HG03460 (cell line): ENCODE data around the gene MSMP.

ENCODE experiments used
- ATAC-seq: cut with Tn5 transposase; IDR thresholded peaks from one replicate; pipeline ENCODE4 v1.9.1; 2021; ENCODE audit not compliant: unreplicated experiment

The MSMP gene

DNA sequence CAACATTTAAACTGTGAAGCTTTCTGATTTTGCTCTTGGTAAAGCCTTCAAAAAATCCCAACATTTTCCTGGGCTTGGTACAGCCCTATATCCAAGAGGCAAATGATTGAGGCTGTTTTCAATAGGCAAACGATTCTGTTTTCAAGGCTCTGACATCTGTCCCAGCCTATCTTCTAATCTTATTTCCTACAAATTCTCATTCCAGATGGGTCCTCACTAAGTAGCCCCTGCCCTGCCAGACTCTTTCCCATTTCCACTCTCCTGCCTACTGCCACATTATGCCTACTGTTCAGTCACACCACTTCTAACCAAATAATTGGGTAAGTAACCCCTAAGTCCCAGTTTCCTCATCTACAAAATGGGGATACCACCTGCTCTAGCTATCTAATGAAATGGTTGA, 8.5 kb downstream of the MSMP start:
- ATAC-seq = no peak

DNA sequence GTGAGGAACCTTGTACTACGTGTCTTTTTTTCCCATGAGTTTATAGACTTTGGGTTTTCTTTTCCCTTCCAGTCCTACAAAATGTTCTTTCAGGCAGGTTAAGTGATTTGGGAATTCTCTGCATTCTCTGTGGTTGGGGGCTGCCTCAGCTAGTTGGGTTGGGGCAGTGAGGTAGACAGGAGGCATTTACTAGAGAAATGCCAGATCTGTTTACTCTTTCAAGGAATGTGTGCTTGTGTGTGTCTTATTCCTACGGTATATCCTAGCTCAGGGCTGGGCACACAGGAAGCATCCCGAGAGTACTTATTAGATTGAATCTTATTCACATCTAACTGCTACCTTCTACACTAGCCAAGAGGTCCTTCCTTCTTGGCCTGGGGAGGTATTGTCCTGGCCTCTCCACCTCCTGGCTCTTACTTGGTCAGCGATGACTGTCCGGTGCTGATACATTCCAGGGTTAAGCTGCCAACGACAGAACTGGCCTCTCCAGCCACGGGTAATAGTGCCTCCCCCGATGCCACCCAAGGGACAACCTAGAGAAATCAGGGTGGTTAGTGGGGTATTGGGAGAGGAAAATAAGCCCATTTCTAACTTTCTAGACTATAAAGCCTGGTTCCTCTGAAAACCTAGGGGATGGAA, 10.1 kb downstream of the MSMP start:
- ATAC-seq = no peak

DNA sequence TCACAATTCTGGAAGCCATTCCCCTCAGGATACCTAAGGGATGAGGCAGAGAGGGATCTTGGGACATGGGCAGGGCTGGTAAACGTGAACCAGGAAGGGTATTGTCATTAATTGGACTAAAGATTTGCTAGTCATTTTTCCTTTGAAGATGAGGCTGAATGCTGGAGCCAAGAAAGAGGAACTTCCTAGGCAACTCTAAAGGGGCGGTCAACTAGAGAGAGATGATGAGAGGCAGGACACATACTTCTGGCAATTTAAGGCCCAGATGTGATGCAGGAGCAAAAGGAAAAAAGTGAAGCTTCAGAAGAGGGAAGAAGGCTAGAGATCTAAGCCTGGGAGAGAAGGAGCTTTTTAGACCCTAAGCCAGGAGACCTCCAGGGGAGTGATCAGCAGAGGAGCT, 10.6 kb downstream of the MSMP start:
- ATAC-seq = no peak

DNA sequence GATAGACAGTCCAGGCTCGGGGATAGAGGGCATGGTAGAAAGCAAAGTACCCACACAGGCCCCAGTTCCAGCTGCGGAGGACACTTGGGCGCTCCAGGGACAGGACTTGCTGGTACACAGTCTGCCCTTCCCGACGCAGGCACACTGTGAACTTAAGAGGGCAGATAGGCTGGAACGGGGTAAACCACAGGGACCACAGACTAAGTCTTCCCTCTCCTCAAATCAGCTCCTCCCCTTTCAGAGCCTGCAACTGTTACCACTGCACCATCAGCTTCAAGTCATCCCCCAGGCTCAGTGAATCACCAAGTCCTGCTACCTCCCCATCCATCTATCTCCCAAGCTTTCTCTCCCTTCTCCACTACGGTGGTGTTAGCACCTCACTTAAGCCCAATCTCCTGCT, 12.3 kb downstream of the MSMP start:
- ATAC-seq = no peak

DNA sequence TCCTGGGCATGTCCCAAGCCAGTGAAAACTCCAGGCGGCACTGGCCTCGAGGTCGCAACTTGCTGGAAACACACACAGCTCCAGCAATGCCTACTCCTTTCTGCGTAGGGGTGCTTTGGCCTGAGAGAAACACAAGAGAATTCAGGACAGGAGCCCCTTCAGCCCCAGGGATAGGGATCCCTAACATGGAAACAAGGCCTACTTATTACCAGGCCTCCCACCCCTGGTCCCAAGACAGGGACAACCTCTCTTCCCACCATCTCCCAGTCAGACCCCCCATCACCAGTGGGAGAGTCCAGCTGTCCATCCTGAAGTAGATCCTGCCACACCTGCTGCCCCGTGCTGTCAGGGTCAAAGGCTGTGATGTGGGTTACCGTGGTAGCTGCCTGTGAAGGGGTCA, 13.8 kb downstream of the MSMP start:
- ATAC-seq = no peak

DNA sequence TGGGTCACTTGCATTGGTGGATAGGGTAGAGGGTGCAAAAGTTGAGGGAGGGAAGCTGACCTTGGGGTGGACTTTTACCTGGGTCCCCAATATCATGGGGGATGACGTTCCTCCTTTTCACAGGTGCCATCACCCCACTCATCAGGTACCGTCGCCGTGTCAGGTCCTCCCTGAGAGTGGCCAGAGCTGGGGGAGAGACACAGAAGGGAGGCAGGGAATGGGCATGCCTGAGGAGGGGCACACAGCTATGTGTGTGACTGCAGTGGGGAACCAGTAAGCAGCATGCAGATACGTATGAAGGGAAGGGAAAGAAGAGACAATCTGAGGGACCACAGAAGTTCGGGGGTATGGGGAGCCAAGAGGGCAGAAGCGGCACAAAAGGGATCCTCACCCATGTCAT, 15.2 kb downstream of the MSMP start:
- ATAC-seq = no peak

DNA sequence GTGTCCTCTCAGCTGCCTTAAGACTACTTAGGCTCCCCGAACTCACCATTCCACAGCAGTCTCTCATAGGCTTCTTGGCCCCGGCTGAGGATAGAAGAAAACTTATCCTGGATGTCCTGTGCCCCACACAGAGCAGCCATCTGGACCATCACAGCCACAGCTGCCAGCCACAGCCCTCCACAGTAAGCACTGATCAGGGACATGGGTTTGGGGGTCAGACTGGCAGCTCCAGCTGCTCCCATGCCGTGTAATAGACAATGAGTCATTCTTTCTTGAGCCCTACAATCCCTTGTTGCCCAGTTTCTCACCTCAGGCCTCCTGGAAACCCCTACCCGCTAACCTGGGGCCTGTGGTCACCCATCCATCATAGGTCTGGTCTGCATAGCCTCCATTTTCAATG, 15.9 kb downstream of the MSMP start:
- ATAC-seq = no peak

DNA sequence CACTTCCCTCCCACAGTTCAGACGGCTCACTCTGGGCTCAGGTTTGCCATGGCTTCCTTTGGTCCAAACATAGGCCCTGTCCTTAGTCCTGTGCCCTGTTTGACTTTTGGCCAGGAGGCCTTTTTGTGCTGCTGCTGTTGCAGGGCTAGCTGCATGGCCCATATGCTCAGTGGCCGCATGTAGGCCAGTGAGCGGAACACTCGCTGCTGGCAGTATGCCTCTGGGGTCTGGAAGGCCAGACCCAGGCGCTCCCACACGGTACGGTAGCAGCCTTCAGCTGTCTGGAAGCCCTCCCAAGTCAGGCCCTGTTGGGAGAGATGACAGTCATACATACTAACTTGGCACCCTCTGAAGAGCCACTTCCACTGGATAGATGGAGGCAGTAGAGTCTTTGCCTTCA, 16.9 kb downstream of the MSMP start:
- ATAC-seq = no peak

DNA sequence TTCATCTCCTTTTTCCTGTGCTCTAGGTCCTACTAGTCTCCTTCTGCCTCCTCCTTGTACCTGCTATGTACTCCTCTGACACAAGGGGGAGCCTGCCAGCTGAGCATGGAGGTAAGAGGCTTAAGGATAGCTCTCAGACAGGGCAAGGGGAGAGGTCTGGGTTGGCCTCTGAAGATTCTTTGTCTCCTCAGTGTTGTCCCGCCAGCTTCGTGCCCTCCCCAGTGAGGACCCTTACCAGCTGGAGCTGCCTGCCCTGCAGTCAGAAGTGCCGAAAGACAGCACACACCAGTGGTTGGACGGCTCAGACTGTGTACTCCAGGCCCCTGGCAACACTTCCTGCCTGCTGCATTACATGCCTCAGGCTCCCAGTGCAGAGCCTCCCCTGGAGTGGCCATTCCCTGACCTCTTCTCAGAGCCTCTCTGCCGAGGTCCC, 17.9 kb downstream of the MSMP start:
- no peak for ATAC-seq

DNA sequence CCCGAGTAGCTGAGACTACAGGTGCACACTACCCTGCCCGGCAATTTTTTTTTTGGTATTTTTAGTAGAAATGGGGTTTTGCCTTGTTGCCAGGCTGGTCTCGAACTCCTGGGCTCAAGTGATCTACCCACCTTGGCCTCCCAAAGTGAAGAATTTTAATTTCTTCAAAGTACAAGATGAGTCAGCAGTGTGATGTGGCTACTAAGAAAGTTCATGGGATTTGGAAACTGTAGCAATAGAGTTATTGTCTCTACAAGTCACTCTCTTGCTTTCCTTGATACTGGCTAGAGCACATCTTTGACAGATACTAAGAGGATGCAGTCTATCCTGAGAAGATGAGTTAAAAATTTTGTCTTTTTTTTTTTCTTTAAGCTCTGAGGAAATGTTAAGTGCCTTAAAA, 20.0 kb downstream of the MSMP start:
- no peak for ATAC-seq

DNA sequence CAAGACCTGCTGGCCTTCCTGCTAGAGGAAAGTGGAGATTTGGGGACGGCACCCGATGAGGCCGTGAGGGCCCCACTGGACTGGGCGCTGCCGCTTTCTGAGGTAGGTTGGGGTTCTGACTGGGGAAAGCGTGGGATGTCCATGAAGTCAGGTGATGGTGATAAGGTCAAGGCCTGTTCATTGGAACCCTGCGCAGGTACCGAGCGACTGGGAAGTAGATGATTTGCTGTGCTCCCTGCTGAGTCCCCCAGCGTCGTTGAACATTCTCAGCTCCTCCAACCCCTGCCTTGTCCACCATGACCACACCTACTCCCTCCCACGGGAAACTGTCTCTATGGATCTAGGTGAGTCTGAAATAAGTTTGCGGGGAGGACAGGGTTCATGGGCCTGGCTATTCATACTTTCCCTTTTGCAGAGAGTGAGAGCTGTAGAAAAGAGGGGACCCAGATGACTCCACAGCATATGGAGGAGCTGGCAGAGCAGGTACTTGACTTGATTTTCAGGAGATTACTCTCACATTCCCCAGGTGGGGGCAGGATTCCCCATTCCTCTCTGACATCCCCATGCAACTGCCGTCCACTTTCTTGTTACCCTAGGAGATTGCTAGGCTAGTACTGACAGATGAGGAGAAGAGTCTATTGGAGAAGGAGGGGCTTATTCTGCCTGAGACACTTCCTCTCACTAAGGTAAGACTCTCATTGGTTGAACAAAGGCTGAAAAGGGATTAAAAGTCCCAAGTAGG, 21.1 kb downstream of the MSMP start:
- peak; percentile 1 for ATAC-seq

DNA sequence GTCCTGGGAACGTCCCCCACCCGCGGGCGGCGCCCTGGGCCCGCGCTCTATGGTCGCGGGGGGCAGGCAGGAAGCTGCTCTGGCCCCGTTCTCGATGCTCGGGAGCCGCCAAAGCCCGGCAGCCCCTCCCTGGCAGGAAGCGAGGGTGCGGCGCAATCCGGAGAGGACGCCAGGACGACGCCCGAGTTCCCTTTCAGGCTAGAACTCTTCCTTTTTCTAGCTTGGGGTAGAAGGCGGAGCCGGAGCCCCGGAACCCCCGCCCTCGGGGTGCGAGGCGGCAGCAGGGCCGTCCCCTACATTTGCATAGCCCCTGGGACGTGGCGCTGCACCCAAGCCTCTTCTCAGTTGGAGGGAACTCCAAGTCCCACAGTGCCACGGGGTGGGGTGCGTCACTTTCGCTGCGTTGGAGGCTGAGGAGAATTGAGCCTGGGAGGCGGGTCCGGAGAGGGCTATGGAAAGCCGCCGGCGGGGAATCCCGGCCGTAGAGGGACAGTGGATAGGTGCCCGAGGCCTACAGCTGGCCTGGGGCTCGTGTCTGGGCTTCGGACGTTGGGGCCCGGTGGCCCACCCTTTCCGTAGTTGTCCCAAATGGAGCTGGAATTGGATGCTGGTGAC, 21.8 kb downstream of the MSMP start, which contains the start of the genes CREB3 and TLN1:
Gene CREB3, plus strand, starts transcription at position 482 of the 615 bp plus-strand sequence. Its CDS starts 107 bp downstream, at position 589.
Gene TLN1, minus strand, starts transcription at position 11 of the 615 bp plus-strand sequence. CDS start 6,501 bp downstream, outside the sequence.
- peak; percentile 78 for ATAC-seq

DNA sequence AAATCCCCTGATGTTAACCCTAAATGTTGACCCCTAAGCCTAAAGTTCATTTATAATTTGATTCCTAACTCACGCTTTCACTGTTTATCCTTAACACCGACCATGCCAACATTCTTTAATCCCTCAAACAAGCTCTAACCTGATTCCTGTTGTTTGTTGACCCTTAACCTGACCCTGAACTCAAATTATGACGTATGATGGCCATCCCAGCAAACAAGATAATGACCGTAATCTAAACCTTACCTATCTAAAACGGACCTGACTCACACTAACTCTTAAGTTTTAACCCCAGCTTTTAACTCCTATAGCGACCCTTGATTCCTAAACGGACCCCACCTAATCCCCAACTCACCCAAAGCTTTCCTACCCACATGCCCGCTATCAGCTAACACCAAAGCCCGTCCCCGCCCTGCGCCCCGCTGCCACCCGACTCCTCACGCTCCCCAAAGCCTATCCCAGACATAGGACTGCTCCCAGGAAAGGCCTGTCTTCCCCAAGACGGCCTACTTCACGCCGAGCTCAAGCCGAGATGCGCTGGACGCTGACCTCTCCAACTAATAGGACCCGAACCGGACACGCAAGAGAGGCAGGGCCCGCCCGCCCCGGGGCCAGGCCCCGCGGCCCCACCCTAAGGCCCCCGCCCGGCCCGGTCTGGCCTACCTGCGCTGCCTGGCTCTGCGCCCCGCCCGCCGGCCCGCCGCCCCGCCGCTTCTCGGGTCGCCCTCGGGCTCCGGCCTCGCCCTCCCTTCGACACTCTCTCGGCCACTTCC, 22.5 kb downstream of the MSMP start:
- peak; percentile 0 for ATAC-seq

DNA sequence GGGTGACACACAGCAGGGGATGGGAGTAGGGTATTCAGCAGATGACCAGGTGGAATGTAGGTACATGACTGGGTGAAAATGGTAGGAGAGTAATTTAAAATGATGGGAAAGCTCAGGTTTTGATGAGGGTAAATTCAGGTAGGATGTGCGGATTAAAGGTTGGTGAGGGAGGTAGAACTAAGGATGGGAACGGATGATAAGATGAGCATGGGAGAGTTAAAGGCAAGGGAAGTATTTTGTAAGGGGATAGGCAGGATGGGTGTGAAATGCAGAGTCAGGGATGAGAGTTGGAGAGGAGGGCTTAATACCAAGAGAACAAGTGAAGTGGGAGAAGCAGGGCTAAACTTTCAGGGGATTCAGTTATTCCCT, 23.6 kb downstream of the MSMP start:
- no peak for ATAC-seq

DNA sequence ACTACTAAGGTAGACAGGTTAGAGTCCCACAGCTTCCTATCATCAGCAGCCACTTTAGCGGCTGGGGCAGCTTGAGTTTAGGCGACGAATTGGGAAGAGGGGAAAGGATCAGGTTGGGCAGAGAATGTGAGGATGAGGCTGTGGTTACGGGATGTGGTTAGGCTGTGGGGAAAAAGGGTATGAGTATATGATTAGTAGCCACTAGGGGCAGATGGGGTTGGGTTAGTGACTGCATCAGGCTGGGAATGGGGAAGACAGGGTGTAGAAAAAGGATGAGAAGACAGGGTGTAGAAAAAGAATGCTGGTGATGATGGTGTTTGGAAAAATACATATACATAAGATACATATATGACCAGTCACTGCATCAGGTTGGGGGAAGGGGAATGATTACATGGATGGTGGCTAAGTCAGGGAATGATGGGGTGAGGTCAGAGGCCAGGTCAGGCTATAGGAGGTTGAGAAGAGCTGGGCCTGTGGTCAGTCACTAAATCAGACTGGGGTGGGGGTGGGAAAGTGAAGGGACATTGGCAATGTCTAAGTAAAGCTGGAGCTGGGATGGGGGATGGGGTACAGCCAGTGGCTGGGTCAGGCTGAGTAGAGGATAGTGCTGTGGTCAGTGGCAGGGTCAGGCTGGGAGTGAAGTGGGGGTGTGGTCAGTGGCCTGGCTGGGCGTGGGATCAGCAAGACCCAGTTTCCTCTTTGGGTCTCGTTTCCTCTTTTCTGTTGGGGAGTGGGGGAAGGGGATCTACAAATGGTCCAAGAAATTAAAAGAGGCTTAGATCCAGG, 24.2 kb downstream of the MSMP start:
- no peak for ATAC-seq

DNA sequence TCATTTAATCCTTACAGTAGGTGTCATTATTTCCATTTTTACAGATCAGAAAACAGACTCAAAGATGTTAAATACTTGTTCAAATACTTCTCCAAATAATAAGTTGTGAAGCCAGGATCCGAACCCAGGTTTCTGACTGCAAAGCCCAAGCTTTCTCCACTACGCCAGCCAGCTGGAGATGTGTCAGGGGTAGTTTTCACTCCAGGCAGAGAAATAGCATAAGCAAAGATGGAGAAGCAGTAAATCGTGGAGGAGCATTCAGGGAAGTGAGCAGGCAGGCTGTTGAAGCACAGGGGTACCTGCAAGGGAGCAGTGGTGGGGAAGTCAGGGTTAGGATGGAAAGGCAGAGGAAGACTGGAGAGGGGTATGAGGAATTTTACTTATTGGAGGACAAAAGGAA, 25.0 kb downstream of the MSMP start:
- no peak for ATAC-seq

DNA sequence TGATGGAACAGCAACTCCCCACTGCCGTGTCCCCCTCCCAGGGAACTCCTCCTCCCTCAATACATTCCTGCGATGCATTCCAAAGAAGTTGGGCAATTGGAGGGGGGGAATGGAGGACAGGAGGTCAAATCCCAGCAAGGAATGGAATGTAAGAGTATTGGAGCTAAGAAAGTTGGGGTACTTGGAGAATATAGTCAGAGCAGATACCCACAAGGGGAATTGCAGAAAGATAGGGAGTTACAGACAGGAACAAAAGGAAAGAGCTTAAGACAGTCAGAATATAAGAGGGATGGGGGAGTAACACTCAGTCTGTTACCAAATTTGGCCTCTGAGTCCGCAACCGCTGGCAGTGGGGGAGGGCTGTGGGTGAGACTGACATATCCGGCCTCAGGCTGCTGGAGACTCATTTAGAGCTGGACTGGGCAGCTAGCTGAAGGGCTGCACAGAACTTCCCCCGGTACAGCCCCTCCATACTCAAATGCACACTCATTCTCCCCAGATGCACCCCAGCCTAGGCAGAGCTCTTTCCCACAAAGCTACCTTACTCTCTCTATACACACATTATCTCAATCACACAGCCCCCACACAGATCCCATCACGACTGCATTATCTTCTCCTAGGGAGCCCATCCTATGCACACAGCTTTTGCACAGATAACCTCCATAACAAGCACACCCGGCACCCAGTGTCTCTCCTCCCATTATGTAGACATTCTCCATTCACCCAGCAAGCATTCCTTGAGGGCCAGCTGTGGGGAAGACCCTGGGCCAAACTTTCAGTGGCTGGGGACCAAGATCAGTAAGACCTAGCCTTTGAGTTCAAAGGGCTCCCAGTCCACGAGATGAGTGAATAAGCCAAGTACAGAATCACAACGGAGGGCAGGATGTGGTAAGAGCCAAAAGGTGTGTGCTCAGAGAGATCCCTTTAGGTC, 25.8 kb downstream of the MSMP start:
- no peak for ATAC-seq

DNA sequence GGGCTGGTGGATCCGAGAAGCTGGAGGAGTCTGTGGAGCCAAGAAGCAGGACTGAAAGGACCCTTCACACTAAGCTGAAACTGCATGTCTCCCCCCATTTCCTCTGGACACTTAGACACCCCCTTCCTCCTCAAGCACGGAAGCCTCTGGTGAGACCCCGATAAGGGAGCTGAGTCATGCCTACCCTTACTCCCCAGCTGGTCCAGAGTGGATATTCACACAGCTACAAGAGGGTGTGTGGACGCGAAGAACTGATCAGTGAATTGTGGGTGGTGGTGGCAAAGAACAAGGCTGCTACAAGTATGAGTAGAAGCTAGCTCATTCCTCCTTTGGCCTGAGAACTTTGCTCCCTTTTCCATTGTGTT, 26.4 kb downstream of the MSMP start:
- no peak for ATAC-seq

DNA sequence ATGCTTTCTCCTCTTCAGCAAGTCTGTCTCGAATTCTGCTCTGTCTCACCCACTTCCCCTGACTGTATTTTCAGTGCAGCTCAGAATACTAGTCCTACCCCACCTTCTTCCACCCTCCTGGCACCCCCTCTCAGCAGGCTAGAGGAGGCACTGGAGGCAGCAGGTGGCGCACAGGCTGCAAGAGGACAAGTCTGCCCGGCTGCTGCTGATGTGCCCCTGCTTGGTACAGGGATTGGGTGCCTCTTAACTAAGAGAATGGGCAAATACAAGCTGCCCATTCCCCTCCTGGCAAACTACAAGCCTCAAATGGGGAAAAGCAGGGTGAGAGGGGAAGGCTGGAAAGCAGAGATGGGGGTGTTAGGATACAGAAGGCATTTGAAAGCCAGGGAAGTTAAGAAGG, 27.1 kb downstream of the MSMP start:
- no peak for ATAC-seq

DNA sequence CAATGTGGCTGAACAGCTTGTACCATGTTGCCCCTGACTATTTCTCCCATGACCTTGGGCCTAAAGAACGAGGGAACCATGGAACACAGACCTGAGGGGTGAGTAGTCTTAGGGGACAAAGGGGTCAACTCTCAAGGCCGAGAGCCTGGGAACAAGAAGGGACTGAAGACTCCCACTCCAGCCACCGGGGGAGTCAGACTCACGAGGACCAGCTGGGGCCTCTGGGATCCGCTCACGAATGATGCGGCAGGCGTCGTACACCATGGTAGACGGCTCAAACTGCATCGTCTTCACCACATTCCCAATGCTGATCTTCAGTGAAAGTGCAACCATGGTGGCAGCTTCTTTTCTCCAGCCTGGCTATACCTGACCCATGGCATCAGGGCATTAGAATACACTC, 28.7 kb downstream of the MSMP start:
- no peak for ATAC-seq
